ENCODE measurements around the gene MRPL50.
"Not testable (repeated sequence)": the region's sequence is repeated elsewhere in the genome, so short reads cannot be mapped to it uniquely, and the experiment has no call there.

MRPL50 gene

GRCh38 chr9:101417389-101417788 is 19.0 kb upstream of the MRPL50 start:
- no peak for DNase-seq

GRCh38 chr9:101415578-101415977 is 17.2 kb upstream of the MRPL50 start:
- DNase-seq, result no peak

GRCh38 chr9:101414839-101415238 is 16.4 kb upstream of the MRPL50 start:
- DNase-seq, result no peak

GRCh38 chr9:101409079-101409477 is 10.7 kb upstream of the MRPL50 start:
- no peak for DNase-seq

- no peak for DNase-seq
These were observed 10.1 kb upstream of the MRPL50 start for GRCh38 chr9:101408374-101409078.

GRCh38 chr9:101403516-101404285 is 5.3 kb upstream of the MRPL50 start:
- no peak for DNase-seq

GRCh38 chr9:101400120-101400519 is 1.7 kb upstream of the MRPL50 start:
- DNase-seq, result no peak

GRCh38 chr9:101399643-101399970 is 1.2 kb upstream of the MRPL50 start:
- DNase-seq, result no peak

GRCh38 chr9:101398930-101399642 is 668 bp upstream of the MRPL50 start:
- DNase-seq, result peak in 1 of 2 donors; percentile 42

GRCh38 chr9:101397746-101398067 is 711 bp downstream of the MRPL50 start:
- DNase-seq, result no peak

GRCh38 chr9:101394687-101395086 is 3.7 kb downstream of the MRPL50 start:
- no peak for DNase-seq

- DNase-seq, result no peak
These were observed 5.3 kb downstream of the MRPL50 start for GRCh38 chr9:101393135-101393534.

GRCh38 chr9:101388507-101388993 is 9.9 kb downstream of the MRPL50 start:
- peak in 1 of 2 donors; percentile 51 for DNase-seq

GRCh38 chr9:101387871-101388506 is 10.4 kb downstream of the MRPL50 start:
- DNase-seq, result peak in 1 of 2 donors; percentile 76

- DNase-seq, result not testable (repeated sequence)
These were observed 13.4 kb downstream of the MRPL50 start, which contains the start of gene BAAT for GRCh38 chr9:101384873-101385536. TSS of gene BAAT (minus strand) at chr9:101385006. CDS start at chr9:101371404, 13,602 bp downstream.

GRCh38 chr9:101383361-101383760 is 15.1 kb downstream of the MRPL50 start:
- DNase-seq, result no peak

- no peak for DNase-seq
These were observed 16.5 kb downstream of the MRPL50 start for GRCh38 chr9:101381833-101382342.

- no peak for DNase-seq
These were observed 17.3 kb downstream of the MRPL50 start for GRCh38 chr9:101381118-101381517.

- DNase-seq, result no peak
These were observed 18.1 kb downstream of the MRPL50 start for GRCh38 chr9:101380295-101380694.

- DNase-seq, result peak in 1 of 2 donors; percentile 29
These were observed 22.1 kb downstream of the MRPL50 start for GRCh38 chr9:101376111-101376848.

GRCh38 chr9:101375546-101375945 is 22.9 kb downstream of the MRPL50 start:
- no peak for DNase-seq

All from hippocampal formation (tissue), 2 donors.